H9 (cell line): ENCODE data around the gene CDH4. TPM values are rescaled to one million over a fixed set of nuclear protein-coding genes. Genes with fewer than 3 reads are reported as not detected.

Source experiments
- DNase-seq: peaks from one replicate; pipeline ENCODE4 v3.0.0-alpha.2; 2017
- H2AFZ ChIP-seq: one replicate; pipeline ENCODE4 v1.6.1; 2013; ENCODE audit warnings: mild to moderate bottlenecking, low read length, control low read depth, moderate library complexity
- H2AK5ac ChIP-seq: 2 replicates; pipeline ENCODE4 v1.6.1; 2013; ENCODE audit warnings: low read length, control low read depth, mixed read lengths; ENCODE audit not compliant: insufficient read length
- H2BK120ac ChIP-seq: one replicate; pipeline ENCODE4 v1.6.1; 2013; ENCODE audit warnings: low read depth, mild to moderate bottlenecking, low read length, control low read depth, inconsistent platforms; ENCODE audit not compliant: poor library complexity, severe bottlenecking
- H2BK12ac ChIP-seq: 2 replicates; pipeline ENCODE4 v1.6.1; 2013; ENCODE audit warnings: low read length, control low read depth, mixed read lengths, low read depth; ENCODE audit not compliant: insufficient read length
- H2BK15ac ChIP-seq: 2 replicates; pipeline ENCODE4 v1.6.1; 2013; ENCODE audit warnings: low read depth, low read length, control low read depth
- H2BK20ac ChIP-seq: one replicate; pipeline ENCODE4 v1.6.1; 2013; ENCODE audit warnings: low read depth, mild to moderate bottlenecking, low read length, control low read depth, inconsistent platforms; ENCODE audit not compliant: poor library complexity, severe bottlenecking
- H2BK5ac ChIP-seq: 2 replicates; pipeline ENCODE4 v1.6.1; 2013; ENCODE audit warnings: low read length, control low read depth, mixed read lengths; ENCODE audit not compliant: insufficient read length
- H3K14ac ChIP-seq: 2 replicates; pipeline ENCODE4 v1.6.1; 2013; ENCODE audit warnings: low read length, control low read depth; ENCODE audit not compliant: insufficient read depth
- H3K18ac ChIP-seq: 2 replicates; pipeline ENCODE4 v1.6.1; 2013; ENCODE audit warnings: low read depth, mild to moderate bottlenecking, mixed read lengths, low read length, control low read depth; ENCODE audit not compliant: insufficient read length
- H3K23ac ChIP-seq: 2 replicates; pipeline ENCODE4 v1.6.1; 2013; ENCODE audit warnings: low read length, control low read depth, mixed read lengths, low read depth; ENCODE audit not compliant: insufficient read length
- H3K23me2 ChIP-seq: 2 replicates; pipeline ENCODE4 v1.6.1; 2013; ENCODE audit warnings: low read depth, mild to moderate bottlenecking, mixed read lengths, low read length, control low read depth; ENCODE audit not compliant: insufficient read length, poor library complexity, severe bottlenecking
- H3K27ac ChIP-seq: 2 replicates; pipeline ENCODE4 v1.5.1; 2013; ENCODE audit warnings: low read length, control low read depth, mixed read lengths, low read depth; ENCODE audit not compliant: insufficient read length
- H3K27me3 ChIP-seq: 2 replicates; pipeline ENCODE4 v1.6.1; 2013; ENCODE audit warnings: low read length, control low read depth, inconsistent platforms; ENCODE audit not compliant: insufficient read depth
- H3K4ac ChIP-seq: 2 replicates; pipeline ENCODE4 v1.6.1; 2013; ENCODE audit warnings: low read depth, mild to moderate bottlenecking, control low read depth, inconsistent platforms, low read length, moderate library complexity
- H3K4me1 ChIP-seq: 2 replicates; pipeline ENCODE4 v1.6.1; 2013; ENCODE audit warnings: low read length, control low read depth, inconsistent platforms; ENCODE audit not compliant: insufficient read depth
- H3K4me2 ChIP-seq: 2 replicates; pipeline ENCODE4 v1.6.1; 2013; ENCODE audit warnings: low read length, control low read depth, mixed read lengths; ENCODE audit not compliant: insufficient read length, insufficient read depth
- H3K56ac ChIP-seq: 2 replicates; pipeline ENCODE4 v1.6.1; 2013; ENCODE audit warnings: low read depth, mild to moderate bottlenecking, mixed read lengths, low read length, control low read depth; ENCODE audit not compliant: insufficient read length
- H3K79me1 ChIP-seq: 2 replicates; pipeline ENCODE4 v1.6.1; 2013; ENCODE audit warnings: low read depth, mild to moderate bottlenecking, moderate library complexity, low read length, control low read depth, inconsistent platforms; ENCODE audit not compliant: insufficient read depth, poor library complexity, severe bottlenecking
- H3K79me2 ChIP-seq: 2 replicates; pipeline ENCODE4 v1.6.1; 2013; ENCODE audit warnings: low read length, control low read depth, inconsistent platforms; ENCODE audit not compliant: insufficient read depth
- H3K9ac ChIP-seq: 2 replicates; pipeline ENCODE4 v1.6.1; 2013; ENCODE audit warnings: low read length, control low read depth, mixed read lengths; ENCODE audit not compliant: insufficient read length; ENCODE audit errors: extremely low read depth
- H3K9me3 ChIP-seq: one replicate; pipeline ENCODE4 v1.6.1; 2013; ENCODE audit warnings: low read depth, low read length, inconsistent platforms; ENCODE audit not compliant: control insufficient read depth
- H3T11ph ChIP-seq: one replicate; pipeline ENCODE4 v1.6.1; 2013; ENCODE audit warnings: mild to moderate bottlenecking, low read length, control low read depth, inconsistent platforms
- H4K20me1 ChIP-seq: one replicate; pipeline ENCODE4 v1.6.1; 2013; ENCODE audit not compliant: control insufficient read depth, insufficient read length, insufficient read depth
- H4K5ac ChIP-seq: 2 replicates; pipeline ENCODE4 v1.6.1; 2013; ENCODE audit warnings: low read depth, mild to moderate bottlenecking, mixed read lengths, low read length, control low read depth; ENCODE audit not compliant: insufficient read length
- H4K8ac ChIP-seq: replicated peaks from 2 replicates; pipeline ENCODE4 v1.6.1; 2013; ENCODE audit warnings: low read length, control low read depth, mixed read lengths, low read depth; ENCODE audit not compliant: insufficient read length
- H4K91ac ChIP-seq: 2 replicates; pipeline ENCODE4 v1.6.1; 2013; ENCODE audit warnings: low read depth, mild to moderate bottlenecking, moderate library complexity, mixed read lengths, low read length, control low read depth; ENCODE audit not compliant: insufficient read length
- H3K27ac Mint-ChIP-seq, 3 experiments: 2 replicates in 2 of 3; 3 replicates in 1 of 3; pipeline ENCODE4 v1.8.0; 2020 to 2021; ENCODE audit warnings: mixed read lengths in 3 of 3, mild to moderate bottlenecking in 1 of 3, moderate library complexity in 1 of 3
- H3K27me3 Mint-ChIP-seq: 2 replicates; pipeline ENCODE4 v1.8.0; 2021; ENCODE audit warnings: low read depth, mild to moderate bottlenecking, moderate library complexity, mixed read lengths
- H3K36me3 Mint-ChIP-seq, 3 experiments: 2 replicates in 2 of 3; 3 replicates in 1 of 3; pipeline ENCODE4 v1.8.0; 2020 to 2021; ENCODE audit warnings: low read depth in 3 of 3, mixed read lengths in 3 of 3; ENCODE audit not compliant: insufficient read depth in 1 of 3
- H3K4me1 Mint-ChIP-seq, 2 experiments: 2 replicates each; pipeline ENCODE4 v1.8.0; 2020; ENCODE audit warnings: mixed read lengths in 2 of 2
- H3K4me3 Mint-ChIP-seq, 2 experiments: 2 replicates in 1 of 2; 3 replicates in 1 of 2; pipeline ENCODE4 v1.8.0; 2020 to 2021; ENCODE audit warnings: mild to moderate bottlenecking in 2 of 2, mixed read lengths in 2 of 2, moderate library complexity in 1 of 2
- H3K9me3 Mint-ChIP-seq, 2 experiments: 2 replicates in 1 of 2; 3 replicates in 1 of 2; pipeline ENCODE4 v1.8.0; 2020; ENCODE audit warnings: mild to moderate bottlenecking in 2 of 2, mixed read lengths in 2 of 2, moderate library complexity in 1 of 2
- WGBS: extraction: QIAGEN DNeasy Blood & Tissue Kit; methylation state at CpG from one replicate; pipeline ENCODE4 v1.1.7; 2013; ENCODE audit warnings: missing lambda C conversion rate, low lambda C conversion rate, mixed read lengths; ENCODE audit not compliant: insufficient read length; ENCODE audit errors: extremely low coverage; 5-methylcytosine and 5-hydroxymethylcytosine counted together
- total RNA-seq: library from RNA; stranded (reverse); gene quantifications from 2 replicates; pipeline ENCODE4 v1.2.1, GENCODE V29; 2021
- TF ChIP-seq, protein P1 (sequence below): fragments of 200-600 bp; sonication (generic); conservative IDR thresholded peaks from 3 replicates; pipeline ENCODE4 v1.8.0; 2021; ENCODE audit warnings: antibody characterized with exemption, mild to moderate bottlenecking

Gene CDH4
- total RNA-seq, 1 experiment from 2014 or later, result 3.0 TPM

DNA sequence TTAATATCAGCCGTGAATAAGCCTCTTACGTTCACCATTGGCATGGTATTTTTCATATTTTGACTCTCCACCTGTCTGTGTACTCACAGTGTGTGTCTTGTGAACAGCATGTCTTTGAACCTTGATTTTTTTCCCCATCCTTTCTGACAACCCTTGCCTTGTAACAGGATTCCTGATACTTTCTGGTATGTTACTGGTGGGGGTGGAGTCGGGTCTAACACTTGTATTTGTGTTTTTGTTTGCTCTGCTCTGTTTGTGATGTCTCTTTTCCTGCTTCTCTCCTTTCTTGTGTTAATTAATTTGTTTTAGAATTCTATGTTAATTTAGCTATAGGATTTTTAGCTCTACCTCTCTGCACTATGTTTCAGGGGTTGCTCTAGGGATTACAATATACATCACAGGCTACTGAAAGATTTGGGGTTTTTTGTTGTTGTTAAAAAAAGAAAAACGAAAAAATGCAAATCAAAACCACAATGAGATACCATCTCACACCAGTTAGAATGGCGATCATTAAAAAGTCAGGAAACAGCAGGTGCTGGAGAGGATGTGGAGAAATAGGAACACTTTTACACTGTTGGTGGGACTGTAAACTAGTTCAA, 245.1 kb downstream of the CDH4 start:
- no peak for DNase-seq
- H3K27ac ChIP-seq, result peak overlapping the region; percentile 89
- H3K4me3 Mint-ChIP-seq, result peak overlapping the region; percentile 15 to 55

More for the DNA sequence above, 245.1 kb downstream of the CDH4 start:
- Histone ChIP-seq H2AK5ac (no peak overlapping the region), H3T11ph (no peak overlapping the region), H3K79me2 (no peaks in the 10 kb centered on the region), H3K79me1 (no peaks in the 10 kb centered on the region), H3K4me2 (peak overlapping the region; percentile 80), H4K5ac (no peak overlapping the region), H2BK15ac (no peak overlapping the region), H4K91ac (no peak overlapping the region), H3K4me1 (peaks cover 18% of the 10 kb centered on the region; the same call in 1 of the 2 replicates), H3K18ac (no peak overlapping the region), H3K23me2 (no peaks in the 10 kb centered on the region), H4K8ac (no peak overlapping the region), H3K23ac (no peak overlapping the region), H3K14ac (no peak overlapping the region), H2BK120ac (no peak overlapping the region), H3K56ac (no peak overlapping the region), H4K20me1 (no peaks in the 10 kb centered on the region), H3K9me3 (no peaks in the 10 kb centered on the region), H3K9ac (no peak overlapping the region), H2BK12ac (no peak overlapping the region), H2AFZ (no peak overlapping the region), H2BK5ac (no peak overlapping the region), H3K4ac (no peak overlapping the region), H3K27me3 (no peaks in the 10 kb centered on the region; the same call in 1 of the 2 replicates), H2BK20ac (no peak overlapping the region)
- peaks cover 48 to 53% of the 10 kb centered on the region in 2 experiments for H3K4me1 Mint-ChIP-seq
- TF ChIP-seq, protein P1, sequence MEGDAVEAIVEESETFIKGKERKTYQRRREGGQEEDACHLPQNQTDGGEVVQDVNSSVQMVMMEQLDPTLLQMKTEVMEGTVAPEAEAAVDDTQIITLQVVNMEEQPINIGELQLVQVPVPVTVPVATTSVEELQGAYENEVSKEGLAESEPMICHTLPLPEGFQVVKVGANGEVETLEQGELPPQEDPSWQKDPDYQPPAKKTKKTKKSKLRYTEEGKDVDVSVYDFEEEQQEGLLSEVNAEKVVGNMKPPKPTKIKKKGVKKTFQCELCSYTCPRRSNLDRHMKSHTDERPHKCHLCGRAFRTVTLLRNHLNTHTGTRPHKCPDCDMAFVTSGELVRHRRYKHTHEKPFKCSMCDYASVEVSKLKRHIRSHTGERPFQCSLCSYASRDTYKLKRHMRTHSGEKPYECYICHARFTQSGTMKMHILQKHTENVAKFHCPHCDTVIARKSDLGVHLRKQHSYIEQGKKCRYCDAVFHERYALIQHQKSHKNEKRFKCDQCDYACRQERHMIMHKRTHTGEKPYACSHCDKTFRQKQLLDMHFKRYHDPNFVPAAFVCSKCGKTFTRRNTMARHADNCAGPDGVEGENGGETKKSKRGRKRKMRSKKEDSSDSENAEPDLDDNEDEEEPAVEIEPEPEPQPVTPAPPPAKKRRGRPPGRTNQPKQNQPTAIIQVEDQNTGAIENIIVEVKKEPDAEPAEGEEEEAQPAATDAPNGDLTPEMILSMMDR, result no peak
- H3K36me3 Mint-ChIP-seq, result peaks cover 2 to 5% (median 5%) of the 10 kb centered on the region in 3 experiments; a peak in 4 of 7 replicates
- peaks cover 13% of the 10 kb centered on the region for H3K27me3 Mint-ChIP-seq
- H3K27ac Mint-ChIP-seq, result peak overlapping the region; percentile 36 to 98 (median 97)
- WGBS, result no CpG with 5 or more reads among the region's 5 CpGs
- H3K9me3 Mint-ChIP-seq, result peaks cover 2 to 4% of the 10 kb centered on the region in 2 experiments; a peak in 3 of 5 replicates
